NCI-H1417 (cell line): ENCODE measurements around the gene HOXC13.

Source experiments
- DNase-seq, 3 experiments: peaks; one replicate each; lab custom pipeline; 2025; lab: John Stamatoyannopoulos, UW

HOXC13 gene

DNA sequence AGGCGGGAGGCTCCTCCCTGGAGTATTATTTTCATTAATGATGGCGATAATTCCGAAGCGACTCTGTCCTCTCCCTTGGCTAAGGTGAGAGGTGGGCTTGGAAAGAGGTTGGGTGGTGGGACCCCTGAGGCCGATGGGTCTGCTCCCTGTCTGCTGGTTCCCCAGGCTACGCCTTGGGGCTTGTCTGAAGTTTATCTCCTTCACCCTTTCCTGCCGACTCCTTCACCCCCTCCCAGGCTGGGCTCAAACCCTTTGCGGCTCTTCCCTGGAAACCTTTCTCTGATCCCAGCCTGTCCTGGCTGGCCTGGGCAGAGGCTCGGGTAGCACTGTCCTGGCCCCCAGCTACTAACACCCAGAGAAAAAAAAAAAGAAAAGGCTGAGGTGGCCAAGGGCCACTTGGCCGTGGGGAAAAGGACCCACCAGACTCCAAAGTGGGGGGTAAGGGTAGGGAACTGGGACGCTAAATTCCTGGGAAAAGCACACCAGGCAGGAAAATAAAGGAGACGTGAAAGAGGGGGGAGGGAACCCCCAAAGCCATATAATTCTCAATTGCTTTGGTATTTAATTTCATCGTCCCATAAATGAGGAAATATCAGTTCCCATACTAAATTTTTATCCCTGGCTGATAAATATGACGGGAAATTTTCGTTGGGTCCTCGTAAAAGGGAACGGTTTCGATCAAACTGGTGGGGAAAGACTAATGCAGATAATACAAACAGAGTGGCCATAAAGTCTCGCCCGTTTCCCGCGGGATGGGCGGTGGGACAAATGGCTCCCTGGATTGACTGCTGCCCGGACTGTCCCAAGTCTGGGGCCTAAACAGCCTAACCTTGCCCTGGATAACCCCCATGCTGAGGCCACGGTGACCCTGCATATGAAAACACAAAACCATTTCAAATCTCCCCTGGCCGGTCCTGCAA is 44.3 kb downstream of the HOXC13 start:
- no peak for DNase-seq

DNA sequence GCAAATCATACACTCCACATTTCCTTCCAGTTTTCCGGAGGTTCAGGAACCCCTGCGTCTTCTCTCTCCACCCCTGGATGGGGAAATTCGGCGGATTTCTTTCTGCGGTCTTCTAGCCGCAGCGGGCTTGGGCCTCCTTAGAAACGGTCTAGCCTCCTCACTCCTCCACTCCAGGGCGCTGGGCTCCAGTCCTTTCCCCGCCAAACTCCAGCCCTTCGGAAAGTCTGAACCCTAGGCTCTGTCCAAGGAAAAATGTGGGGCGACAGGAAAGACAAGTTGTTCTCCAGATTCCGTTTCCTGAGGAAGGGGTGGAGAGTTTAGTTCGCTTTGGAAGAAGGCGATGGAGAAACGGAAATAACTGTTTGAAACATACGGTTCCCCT is 44.9 kb downstream of the HOXC13 start:
- DNase-seq: no peak

DNA sequence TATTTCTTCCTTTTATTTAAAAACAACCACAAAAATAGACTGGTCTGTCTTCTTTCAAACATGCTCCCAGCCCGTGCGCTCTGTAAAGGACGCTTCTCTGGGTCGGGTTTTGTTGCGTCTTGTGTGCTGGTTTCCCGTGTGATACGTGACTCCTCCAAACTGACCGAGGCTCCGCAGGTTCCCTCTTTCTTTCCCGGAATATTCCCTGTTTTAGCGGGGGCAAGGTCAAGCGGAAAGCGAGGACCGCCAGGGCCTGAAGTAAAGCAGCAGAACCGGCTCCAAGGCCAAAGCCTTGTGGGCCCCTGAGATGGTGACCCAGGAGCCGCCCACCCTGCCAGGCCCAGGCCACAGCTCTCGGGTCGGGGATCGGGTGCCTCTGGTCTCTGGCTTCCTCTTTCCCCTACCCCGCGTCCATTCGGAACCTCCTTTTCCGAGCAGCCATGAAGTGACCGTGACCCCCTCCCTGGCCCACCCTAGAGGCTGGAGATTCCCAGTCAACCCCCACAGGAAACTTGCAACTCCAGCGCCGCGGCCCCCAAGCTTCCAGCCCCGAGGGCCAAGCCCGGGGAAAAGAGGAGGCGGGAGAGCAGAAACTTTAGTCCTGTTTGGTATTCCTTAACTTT is 45.4 kb downstream of the HOXC13 start:
- DNase-seq: no peak

DNA sequence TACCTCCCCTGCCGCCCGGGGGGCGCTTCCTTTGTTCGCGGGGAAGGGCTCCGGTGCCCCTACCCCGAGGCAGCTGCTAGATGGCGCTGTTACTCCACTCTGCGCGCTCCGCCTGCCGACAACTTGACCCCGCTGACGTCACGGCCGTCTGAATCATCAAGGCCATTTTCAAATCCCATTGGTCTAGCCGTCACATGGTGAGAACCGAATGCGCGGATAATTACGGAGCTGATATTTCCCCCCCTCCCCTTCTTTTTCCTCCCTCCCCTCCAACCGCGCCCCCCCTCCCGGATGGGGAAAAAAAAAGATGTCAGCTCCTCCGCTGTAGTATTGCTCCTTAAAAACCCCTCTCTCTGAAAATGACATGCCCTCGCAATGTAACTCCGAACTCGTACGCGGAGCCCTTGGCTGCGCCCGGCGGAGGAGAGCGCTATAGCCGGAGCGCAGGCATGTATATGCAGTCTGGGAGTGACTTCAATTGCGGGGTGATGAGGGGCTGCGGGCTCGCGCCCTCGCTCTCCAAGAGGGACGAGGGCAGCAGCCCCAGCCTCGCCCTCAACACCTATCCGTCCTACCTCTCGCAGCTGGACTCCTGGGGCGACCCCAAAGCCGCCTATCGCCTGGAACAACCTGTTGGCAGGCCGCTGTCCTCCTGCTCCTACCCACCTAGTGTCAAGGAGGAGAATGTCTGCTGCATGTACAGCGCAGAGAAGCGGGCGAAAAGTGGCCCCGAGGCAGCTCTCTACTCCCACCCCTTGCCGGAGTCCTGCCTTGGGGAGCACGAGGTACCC is 46.5 kb downstream of the HOXC13 start, which contains the start of gene HOXC10:
HOXC10 (plus strand) TSS at position 246 of the 791 bp plus-strand sequence; CDS start at position 360, 114 bp downstream.
- peak; percentile 93 to 99 (median 99) for DNase-seq

DNA sequence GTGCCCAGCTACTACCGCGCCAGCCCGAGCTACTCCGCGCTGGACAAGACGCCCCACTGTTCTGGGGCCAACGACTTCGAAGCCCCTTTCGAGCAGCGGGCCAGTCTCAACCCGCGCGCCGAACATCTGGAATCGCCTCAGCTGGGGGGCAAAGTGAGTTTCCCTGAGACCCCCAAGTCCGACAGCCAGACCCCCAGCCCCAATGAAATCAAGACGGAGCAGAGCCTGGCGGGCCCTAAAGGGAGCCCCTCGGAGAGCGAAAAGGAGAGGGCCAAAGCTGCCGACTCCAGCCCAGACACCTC is 47.0 kb downstream of the HOXC13 start:
- DNase-seq: peak in 1 of 3 experiments; percentile 72

DNA sequence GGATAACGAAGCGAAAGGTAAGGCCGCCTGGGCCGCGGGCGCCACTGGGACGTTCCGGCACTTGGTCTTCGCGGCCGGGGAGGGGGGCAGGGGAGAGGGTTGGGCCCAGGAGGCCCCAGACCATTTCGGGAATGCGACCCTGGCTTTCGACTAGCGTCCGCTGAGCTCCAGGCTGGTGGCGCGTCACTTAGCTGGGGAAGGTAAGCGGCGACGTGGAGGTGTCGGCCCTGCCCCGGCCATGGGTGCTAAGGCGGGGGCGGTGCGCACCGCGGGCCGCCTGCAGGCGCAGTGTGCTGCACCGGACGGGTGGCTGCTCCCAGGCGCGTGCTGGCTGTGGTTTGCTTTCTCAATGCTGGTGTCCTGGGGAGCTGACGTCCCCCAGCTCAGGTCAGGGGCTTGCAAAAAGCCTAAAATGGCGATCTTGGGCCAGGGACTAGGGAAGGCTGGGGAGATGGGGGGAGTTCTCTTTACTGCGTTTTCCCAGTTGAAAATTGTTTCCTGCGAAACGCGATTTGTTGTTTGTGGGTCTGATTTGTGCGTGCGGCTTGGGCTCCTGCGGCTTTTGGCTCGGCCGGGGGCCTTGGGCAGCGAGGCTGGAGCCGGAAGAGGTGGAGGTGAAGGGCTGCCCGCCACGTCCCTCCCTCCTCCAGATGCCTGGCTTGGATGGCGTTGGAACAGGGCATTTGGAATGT is 47.5 kb downstream of the HOXC13 start:
- DNase-seq: peak; percentile 67 to 75 (median 73)

DNA sequence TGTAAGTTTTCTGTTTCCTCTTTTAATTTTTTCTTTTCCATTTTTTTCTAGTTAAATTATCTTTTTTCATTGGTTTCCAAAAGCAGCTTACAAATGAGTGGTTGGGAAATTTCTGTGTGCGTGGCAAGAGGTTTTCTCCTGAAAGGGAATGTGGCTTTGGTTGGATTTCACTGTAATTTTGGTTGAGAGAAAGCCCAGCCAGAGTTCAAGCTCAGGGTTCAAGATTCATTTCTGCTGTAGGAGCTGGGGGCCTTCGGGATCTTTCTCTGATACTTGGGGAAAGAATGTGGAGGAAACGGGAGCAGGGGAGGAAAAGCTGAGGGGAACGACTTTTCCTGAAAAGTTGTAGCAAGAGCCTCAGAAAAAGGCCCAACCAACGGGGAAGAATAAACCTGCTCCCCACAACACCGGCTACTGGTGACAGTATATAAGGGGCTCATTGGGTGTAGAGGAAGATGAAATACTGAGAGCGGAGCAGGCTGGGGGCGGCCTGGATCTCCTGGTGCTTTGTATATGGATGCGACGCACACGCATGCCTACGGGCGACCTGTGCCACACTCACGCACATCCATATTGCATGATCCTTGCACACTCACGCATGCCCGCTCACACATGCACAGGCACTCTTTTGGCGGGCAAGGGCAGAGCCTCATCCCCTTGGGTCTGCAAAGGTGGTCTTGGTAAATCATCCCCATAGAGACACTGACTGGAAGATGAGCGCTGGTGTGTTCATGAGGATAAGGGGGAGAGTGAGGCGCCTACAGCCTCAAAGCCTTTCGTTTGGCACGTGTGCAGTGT is 48.3 kb downstream of the HOXC13 start:
- DNase-seq: peak in 1 of 3 experiments; percentile 43

DNA sequence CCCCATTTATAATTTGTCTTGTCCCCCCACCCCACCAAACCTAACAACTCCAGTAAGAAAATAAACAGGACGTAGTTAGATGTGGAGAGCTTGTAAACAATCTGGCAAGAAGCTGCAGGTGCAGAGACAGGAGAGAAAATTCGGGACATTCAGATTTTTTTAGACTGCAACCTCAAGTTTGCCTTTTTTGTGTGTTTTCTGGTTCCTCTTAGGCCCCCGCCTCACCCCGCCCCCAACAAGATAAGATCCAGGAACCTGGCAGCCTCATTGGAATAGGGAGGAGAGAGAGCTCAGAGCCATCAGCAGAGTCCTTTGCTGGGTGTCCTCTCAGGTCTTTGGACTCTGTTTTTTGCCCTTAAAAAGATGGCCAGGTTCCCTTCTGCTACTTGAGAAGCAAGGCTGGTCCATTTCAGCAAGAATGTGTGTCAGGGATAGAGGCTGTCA is 49.2 kb downstream of the HOXC13 start:
- DNase-seq: peak in 1 of 3 experiments; percentile 33

DNA sequence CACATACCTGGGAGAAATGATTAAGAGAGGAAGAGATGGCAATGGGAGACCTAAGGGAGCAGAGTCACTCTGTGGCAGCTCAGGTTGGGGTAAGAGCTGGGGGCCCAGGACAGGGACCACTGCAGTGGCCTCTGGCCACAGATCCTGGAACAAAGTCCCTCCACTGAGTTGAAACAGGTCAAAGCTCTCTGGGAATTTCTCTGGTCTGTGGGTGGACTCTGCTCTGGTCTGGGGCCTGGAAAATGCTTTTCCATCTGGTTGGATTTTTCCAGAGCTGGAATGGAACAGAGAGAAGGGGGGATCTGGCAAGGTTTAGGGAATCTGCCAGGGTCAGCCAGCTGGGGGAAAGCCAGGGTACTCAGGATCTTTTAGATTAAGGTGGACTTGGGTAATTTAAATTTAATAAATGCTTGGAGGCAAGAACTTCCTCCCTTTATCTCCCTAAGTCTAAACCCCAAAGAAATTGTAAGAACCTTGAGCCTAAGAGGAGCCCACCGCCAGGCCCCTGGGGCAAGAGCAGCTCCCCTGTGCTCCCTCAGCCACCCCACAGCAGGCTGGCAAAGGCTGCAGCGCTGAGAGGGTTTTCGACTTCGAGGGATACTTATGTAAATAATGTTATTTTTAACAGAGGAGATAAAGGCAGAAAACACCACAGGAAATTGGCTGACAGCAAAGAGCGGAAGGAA is 50.1 kb downstream of the HOXC13 start:
- no peak for DNase-seq

DNA sequence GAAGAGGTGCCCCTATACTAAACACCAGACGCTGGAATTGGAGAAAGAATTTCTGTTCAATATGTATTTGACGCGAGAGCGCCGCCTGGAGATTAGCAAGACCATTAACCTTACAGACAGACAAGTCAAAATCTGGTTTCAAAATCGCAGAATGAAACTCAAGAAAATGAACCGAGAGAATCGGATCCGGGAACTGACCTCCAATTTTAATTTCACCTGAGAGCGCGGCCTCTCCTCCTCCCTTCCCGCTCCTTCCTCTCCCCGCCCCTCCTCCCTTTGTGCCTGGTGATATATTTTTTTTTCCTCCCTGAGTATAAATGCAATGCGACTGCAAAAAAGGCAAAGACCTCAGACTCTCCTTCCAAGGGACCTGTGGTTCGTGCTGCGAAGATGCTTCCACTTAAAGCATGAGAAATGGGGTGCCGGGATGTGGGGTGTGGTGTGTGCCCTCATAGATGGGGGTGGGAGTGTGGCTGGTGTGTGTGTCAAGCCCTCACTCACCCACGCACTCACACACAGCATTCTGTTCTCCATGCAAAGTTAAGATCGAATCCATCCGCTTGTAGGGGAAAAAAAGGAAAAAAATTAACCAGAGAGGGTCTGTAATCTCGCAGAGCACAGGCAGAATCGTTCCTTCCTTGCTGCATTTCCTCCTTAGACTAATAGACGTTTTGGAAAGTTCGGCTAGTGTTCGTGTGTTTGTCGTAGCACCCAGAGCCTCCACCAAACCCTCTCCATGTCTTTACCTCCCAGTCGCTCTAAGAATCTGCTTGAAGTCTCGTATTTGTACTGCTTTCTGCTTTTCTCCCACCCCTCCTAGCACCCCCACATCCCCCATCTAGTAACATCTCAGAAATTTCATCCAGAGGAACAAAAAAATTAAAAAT is 50.8 kb downstream of the HOXC13 start:
- peak; percentile 64 to 78 (median 71) for DNase-seq

DNA sequence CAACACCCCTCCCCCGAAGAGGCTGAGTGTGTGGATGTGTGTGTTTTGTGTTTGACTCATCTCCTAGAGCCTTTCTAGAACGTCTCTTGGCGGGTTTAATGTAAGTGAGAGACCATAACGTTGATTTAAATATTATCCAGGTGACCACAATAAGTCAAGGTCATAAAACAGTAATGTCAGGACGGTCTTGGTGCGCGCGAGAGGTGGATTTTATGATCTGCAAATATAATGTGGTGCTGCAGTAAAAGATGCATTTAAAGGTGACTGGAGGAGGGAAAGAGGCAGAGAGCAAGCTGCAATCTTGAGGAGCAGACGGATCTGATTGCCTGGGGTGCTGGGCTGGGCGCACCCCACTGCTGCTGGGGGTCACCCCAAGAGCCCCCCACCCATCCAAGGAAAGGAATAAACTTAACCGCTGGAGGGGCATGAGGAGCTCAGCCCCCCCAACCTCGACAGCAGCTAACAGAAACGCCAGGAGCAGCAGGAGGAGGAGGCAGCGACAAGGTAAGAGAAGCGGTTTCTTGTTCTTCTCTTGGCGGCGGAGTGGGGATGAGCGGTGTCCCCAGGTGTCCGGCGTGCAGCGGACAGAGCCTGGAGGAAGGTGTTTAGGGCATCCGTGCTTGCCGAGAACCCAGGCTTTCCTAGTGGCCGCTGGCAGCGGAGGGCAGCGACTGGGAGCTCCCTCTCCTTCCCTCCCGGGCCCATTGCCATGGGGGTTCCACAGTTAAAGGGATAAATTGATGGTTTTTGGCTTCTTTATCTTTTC is 51.9 kb downstream of the HOXC13 start:
- DNase-seq: peak; percentile 65 to 90 (median 79)

DNA sequence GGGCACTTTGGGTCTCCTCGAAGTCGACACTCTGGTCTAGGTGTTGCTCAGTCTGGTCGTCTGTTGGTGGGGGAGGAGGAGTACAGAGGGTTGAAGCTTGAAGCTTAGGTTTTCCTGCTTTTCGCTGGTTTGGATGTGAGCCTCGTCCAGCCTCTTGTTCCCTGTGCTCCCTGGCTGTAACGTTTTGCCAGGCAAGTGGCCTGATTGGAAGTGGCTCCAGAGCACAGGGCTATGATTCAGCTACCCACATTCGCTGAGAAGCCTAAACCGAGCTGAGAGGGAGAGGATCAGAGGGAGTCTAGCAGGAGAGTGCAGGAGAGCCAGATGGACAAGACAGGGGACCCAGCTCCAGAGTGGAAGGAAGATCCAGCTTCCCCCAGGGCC is 52.4 kb downstream of the HOXC13 start:
- peak in 1 of 3 experiments; percentile 47 for DNase-seq

DNA sequence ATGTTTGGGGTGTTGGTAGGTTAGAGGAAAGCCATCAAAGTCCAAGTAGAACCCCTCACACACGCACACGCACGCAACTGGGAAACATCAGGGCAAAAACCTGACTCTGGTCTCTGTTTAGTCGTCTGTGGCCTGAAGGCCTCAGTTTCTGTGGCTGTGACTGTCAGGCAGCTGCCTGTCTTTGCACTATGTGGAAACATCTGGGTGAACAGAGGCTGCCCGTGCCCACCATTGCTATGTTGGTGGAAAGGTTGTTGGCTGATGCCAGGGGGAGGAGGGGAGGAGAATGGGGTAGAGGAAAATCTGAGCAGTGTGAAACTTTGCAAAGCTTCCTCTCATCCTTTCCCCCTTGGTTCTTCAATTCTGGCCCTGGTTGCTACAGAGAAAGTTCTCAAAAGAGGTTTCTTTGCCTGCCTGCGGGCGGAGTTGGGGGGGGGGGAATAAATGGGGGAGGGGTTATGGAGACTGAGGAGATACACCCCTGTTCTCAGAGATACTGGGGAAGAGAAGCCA is 53.8 kb downstream of the HOXC13 start:
- no peak for DNase-seq

DNA sequence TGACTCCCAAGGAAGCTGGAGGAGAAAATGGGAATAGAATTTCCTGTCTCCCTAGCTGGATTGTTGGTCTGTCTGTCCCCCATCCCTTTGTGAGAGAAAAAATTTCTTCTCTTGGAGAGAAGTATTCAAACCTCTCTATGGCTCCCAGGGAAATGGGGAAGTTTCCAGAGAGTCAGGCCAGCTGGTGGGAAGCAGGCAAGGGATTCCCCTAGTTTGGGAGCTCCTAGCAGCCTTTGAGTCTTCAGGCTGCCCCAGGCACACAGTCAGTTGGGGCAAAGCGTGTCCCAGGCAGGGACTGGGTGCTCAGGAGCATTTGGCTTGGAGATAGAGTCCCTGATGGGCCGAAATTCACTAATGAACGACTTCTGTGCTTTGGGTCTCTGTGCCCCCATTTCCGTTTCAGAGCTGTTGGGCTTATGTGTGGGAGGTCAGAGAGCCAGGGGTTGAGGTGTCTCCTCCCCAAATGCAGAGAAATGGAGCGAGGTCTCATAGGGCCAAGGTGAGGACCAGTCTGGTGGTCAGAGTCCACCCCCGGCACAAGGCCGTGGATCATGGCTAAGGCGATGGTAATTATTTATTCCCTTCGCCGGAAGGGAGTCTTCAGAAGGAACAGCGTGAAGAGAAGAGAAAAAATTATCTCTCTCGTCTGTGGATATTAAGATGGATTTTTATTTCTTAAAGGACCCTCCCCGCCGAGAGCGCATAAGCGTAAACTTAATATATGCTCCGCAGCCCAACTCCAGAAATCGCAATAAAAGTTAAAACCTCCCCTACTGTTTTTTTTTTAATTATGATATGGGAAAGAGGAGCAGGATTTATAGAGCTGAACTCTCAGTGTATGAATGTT is 54.8 kb downstream of the HOXC13 start:
- no peak for DNase-seq

DNA sequence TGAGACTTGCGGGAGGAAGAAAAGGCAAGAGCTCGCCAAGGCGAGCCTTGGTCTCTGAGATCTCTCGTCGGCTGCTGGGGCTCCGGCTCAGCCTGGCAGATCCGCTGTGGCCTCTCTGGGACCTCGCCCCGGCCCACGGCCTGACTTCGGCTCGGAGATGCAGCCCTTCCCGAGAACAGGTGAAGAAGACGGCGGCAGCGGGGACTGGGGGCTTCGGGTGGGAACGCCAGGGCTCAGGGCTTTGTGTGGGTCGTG is 55.3 kb downstream of the HOXC13 start:
- peak in 1 of 3 experiments; percentile 54 for DNase-seq

DNA sequence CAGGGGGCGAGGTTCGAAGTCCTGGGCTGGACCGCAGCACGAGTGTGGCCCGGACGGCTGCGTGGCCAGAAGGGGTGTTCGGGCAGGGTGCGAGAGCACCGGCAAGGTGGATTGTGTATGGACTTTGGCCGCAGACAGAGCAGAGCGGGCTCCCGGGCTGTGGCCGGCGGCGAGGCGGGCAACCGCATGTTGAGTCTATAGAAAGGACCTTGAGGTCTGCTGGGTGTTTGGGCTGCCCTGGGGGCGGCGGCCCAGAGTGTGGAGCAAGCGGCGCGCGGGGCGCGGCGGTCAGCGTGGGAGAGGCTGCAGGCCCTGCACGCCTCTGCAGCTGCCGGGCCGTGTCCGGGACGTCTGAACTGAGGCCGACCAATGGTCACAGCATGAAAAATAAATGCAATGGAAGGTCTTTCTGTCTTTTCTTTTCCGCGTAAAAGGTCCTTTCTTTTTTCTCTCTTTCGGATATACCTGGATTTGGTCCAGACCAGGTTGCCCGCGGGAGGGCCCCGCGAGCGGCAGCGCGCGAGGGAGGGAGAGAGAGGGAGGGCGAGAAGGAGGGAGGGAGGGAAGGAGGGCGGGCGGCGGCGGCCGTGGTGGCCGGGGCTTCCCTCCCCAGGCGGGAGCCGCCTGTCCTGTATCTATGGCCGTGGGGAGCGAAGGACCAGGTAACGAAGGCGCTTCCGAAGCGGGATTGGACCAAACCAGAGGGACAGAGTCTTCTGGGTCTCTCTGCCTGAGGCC is 55.8 kb downstream of the HOXC13 start:
- peak; percentile 32 to 89 (median 86) for DNase-seq

DNA sequence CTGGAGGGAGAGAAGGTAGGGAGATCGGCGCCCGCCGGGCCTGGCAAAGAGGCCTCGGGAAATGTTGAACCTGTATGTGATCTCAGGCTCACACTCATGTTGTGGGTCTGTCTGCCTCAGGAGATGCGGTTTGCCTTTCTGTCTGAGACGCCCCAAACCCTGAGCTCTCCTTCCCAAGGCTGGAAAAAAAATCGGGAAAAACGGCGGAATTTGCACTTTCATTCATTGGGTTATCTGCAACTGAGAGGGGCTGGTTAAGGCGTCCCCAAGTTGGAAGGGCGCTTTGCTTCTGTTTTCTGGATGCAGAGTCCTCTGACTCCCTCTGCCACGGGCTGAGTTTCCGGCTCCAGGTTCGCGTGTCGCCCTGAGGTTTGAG is 56.4 kb downstream of the HOXC13 start:
- peak in 2 of 3 experiments; percentile 86 to 89 for DNase-seq
